GM18907 (cell line): ENCODE data around the gene GPR156.

Experiments used
- ATAC-seq: cut with Tn5 transposase; IDR thresholded peaks from one replicate; pipeline ENCODE4 v1.9.1; 2021; ENCODE audit warnings: mild to moderate bottlenecking, moderate library complexity; ENCODE audit not compliant: unreplicated experiment

GPR156 gene

GRCh38 chr3:120130656-120131055, 154.4 kb downstream of the GPR156 start:
- ATAC-seq: no peak

GRCh38 chr3:120129718-120130513, 155.1 kb downstream of the GPR156 start:
- no peak for ATAC-seq

GRCh38 chr3:120129051-120129450, 156.0 kb downstream of the GPR156 start:
- ATAC-seq: no peak

GRCh38 chr3:120125992-120126391, 159.0 kb downstream of the GPR156 start:
- no peak for ATAC-seq

GRCh38 chr3:120119846-120120510, 165.0 kb downstream of the GPR156 start:
- no peak for ATAC-seq
